ENCODE results near the gene REV1. TPM values are rescaled to one million over a fixed set of nuclear protein-coding genes. Genes with fewer than 3 reads are reported as not detected.

Gene REV1
- total and polyA plus RNA-seq, 2 of the 8 experiments (the other 6 are each of a cell fraction or from before 2014, with no cell fraction given), result 16.6 to 34.3 TPM

DNA sequence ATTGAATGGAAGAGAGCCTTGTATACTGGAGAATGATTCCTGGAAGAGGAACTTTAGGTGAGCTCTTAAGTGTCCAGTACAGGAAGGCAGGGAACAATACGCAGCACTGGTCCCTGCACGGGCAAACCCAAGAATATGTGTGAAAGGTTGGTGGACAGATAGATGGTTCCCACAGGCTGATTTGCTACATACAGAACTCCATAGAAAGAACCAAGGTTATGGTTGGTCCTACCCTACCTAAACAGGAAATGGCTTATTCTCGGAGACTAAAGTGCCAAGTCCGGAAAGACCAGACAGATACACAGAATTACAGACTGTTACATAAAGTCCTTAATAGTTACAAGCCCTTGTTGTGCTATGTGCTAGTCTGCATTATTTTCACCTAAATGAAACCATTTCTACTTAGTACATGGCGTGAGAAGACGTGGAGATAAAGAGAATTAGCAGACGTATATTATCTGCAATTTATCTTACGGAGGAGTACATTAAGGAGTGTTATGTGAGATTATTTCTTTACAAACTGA is 1.2 kb downstream of the REV1 start:
- Histone ChIP-seq H3K27ac (ENCODE audit: low read depth, low read length) (peak overlapping the region; percentile 89; the same call in 1 of the 2 replicates), H2AK5ac (ENCODE audit: low read depth, low read length) (no peak overlapping the region), H2AFZ (ENCODE audit: low read length) (no peak overlapping the region), H3K4me3 (ENCODE audit: extremely low read depth in 1 of 4, insufficient read depth in 2 of 4, low read depth in 3 of 4, low read length in 4 of 4) (peak overlapping the region; percentile 90 to 94 (median 93)), H3K23me2 (ENCODE audit: low read depth, low read length) (peaks cover 5% of the 10 kb centered on the region; the same call in 1 of the 2 replicates), H2BK5ac (ENCODE audit: low read depth, low read length) (0 out of 2 replicates have a peak overlapping the region, but pooled peaks have one; percentile 29), H4K5ac (ENCODE audit: insufficient read length, low read depth, low read length) (no peak overlapping the region), H2BK15ac (ENCODE audit: low read length) (no peak overlapping the region), H3K4ac (replicated peaks; ENCODE audit: insufficient read length, low read depth, low read length) (no peak overlapping the region), H4K8ac (ENCODE audit: extremely low read depth, insufficient read depth, low read length) (no peak overlapping the region), H3K27me3 (replicated peaks in 1 of 4; ENCODE audit: control insufficient read depth in 3 of 4, extremely low read depth in 1 of 4, insufficient read depth in 3 of 4, low read length in 3 of 4) (no peaks in the 10 kb centered on the region), H3K23ac (ENCODE audit: insufficient read length) (no peak overlapping the region), H3K14ac (ENCODE audit: insufficient read length) (no peak overlapping the region), H2BK20ac (ENCODE audit: low read length) (no peak overlapping the region), H3K9me3 (ENCODE audit: insufficient read depth in 2 of 2, low read depth in 1 of 2, low read length in 1 of 2) (no peaks in the 10 kb centered on the region), H3K56ac (replicated peaks; ENCODE audit: insufficient read length, low read depth, low read length) (no peak overlapping the region), H3K18ac (ENCODE audit: extremely low read depth, low read length) (peak overlapping the region; percentile 95; the same call in 1 of the 2 replicates), H3K4me2 (ENCODE audit: insufficient read depth in 1 of 2, low read depth in 2 of 2, low read length in 2 of 2) (peak overlapping the region; percentile 83 to 93), H3K79me2 (ENCODE audit: control insufficient read depth in 1 of 2, insufficient read depth in 2 of 2, low read length in 2 of 2) (peaks cover 11 to 56% of the 10 kb centered on the region in 2 experiments), H4K20me1 (replicated peaks in 1 of 2; ENCODE audit: control insufficient read depth in 1 of 2, insufficient read depth in 2 of 2, low read length in 2 of 2) (peaks cover 3 to 8% of the 10 kb centered on the region in 2 experiments), H2BK120ac (replicated peaks; ENCODE audit: low read depth, low read length) (no peak overlapping the region), H3K36me3 (ENCODE audit: control insufficient read depth in 2 of 4, insufficient read depth in 4 of 4, low read length in 3 of 4) (no peaks in the 10 kb centered on the region), H4K91ac (replicated peaks; ENCODE audit: insufficient read length, low read length) (peak overlapping the region; percentile 28), H3K4me1 (replicated peaks in 1 of 4; ENCODE audit: control insufficient read depth in 3 of 4, insufficient read depth in 4 of 4, low read length in 3 of 4) (peaks cover 3 to 5% (median 3%) of the 10 kb centered on the region in 4 experiments; a peak in 5 of 7 replicates), H3K79me1 (ENCODE audit: low read depth, low read length) (peaks cover 4% of the 10 kb centered on the region), H2BK12ac (ENCODE audit: low read depth, low read length) (0 out of 2 replicates have a peak overlapping the region, but pooled peaks have one; percentile 10), H3K9ac (replicated peaks in 1 of 4; ENCODE audit: extremely low read depth in 1 of 4, low read depth in 3 of 4, low read length in 3 of 4) (peak overlapping the region; percentile 88 to 94 (median 90))
- CTCF ChIA-PET (ENCODE audit: partially characterized antibody), result no interaction called here
- FAIRE-seq, result no peak
- no peak for DNase-seq (ENCODE audit: low read depth in 1 of 2, low spot score in 2 of 2)
- WGBS, 2 experiments (ENCODE audit: extremely low coverage in 1 of 2, insufficient coverage in 1 of 2, insufficient read length in 1 of 2, insufficient replicate concordance in 2 of 2, low coverage in 1 of 2, low lambda C conversion rate in 2 of 2, missing lambda C conversion rate in 1 of 2), result 29% methylated on average over 8 of the region's 8 CpGs; no CpG with 5 or more reads in 1 of the 2 experiments
- POLR2A ChIA-PET (ENCODE audit: partially characterized antibody), result no interaction called here
- TF ChIP-seq BCL11A (IDR thresholded peaks at IDR 0.05; ENCODE audit: low read depth in 2 of 2, low read length in 2 of 2) (no peak), SP2 (IDR thresholded peaks at IDR 0.05; ENCODE audit: low read length) (no peak), KDM4A (IDR thresholded peaks at IDR 0.05; ENCODE audit: low read depth, low read length, severe bottlenecking) (no peak), KDM5A (IDR thresholded peaks at IDR 0.05; ENCODE audit: low read length) (no peak), SRF (IDR thresholded peaks at IDR 0.05; ENCODE audit: low read depth, low read length) (no peak), CEBPB (IDR thresholded peaks at IDR 0.05; ENCODE audit: low read depth, low read length) (no peak), TBP (IDR thresholded peaks at IDR 0.05; ENCODE audit: low read depth, low read length) (no peak), TCF12 (IDR thresholded peaks at IDR 0.05; ENCODE audit: low read depth, low read length) (no peak), TEAD4 (IDR thresholded peaks at IDR 0.05; ENCODE audit: low read depth, low read length) (no peak), SAP30 (IDR thresholded peaks at IDR 0.05; ENCODE audit: insufficient read depth, insufficient replicate concordance, low read length) (no peak), ASH2L (IDR thresholded peaks at IDR 0.05; ENCODE audit: low read length) (no peak), ZNF274 (IDR thresholded peaks at IDR 0.05; ENCODE audit: borderline replicate concordance, extremely low read depth, low read length) (no peak), POU5F1 (IDR thresholded peaks at IDR 0.05; ENCODE audit: low read depth, low read length) (no peak), RFX5 (IDR thresholded peaks at IDR 0.05; ENCODE audit: borderline replicate concordance, low read depth, low read length) (no peak), GTF2F1 (IDR thresholded peaks at IDR 0.05; ENCODE audit: borderline replicate concordance, low read depth, low read length) (no peak)

Measured in H1 (cell line).